GM21381 (cell line): Measurements from ENCODE around the gene DENND4A.
"Not testable (repeated sequence)": the region's sequence is repeated elsewhere in the genome, so short reads cannot be mapped to it uniquely, and the experiment has no call there.

Source experiments
- ATAC-seq: cut with Tn5 transposase; IDR thresholded peaks from one replicate; pipeline ENCODE4 v1.9.1; 2021; ENCODE audit warnings: mild to moderate bottlenecking, moderate library complexity; ENCODE audit not compliant: unreplicated experiment

The DENND4A gene

DNA sequence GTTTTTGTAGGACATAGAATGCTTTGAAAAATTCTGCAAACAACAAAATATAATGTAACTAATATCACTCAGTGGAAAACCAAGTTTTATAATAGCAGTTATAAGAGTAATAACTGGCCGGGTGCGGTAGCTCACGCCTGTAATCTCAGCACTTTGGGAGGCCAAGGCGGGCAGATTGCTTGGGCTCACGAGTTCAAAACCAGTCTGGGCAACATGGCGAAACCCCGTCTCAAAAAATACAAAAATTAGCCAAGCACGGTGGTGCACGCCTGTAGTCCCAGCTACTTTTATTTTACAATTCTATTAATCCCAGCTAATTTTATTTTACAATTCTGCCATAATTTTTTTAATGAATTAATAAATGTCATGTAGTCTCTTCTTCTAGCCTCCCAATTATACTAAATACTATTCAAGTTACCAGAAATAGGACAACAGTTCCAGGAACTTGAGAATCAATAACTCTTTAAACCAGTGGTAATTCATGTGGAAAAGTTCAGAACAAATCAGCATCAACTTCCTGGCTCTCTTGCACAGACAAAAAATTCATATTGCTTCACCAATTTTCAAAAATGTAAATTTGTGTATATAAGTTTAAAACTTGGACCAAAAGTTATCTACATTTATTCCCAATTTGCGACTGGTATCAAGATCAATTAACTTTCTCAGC lies 2.2 kb downstream of the DENND4A start:
- ATAC-seq = no peak

DNA sequence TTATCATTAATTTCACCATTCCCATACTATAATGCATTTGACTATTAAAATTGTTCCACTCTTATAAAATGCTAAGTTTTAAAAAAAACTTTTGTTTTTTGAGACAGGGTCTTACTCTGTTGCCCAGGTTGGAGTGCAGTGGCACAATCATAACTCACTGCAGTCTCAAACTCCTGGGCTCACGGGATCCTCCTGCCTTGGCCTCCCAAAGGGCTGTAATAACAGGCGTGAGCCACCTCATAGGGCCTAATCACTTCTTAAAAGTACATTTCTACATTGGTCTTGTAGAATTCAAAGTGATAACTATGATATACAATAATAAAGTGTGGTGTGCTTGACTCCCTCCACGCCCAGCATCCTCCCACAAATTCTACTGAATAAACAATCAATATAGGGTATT lies 3.0 kb downstream of the DENND4A start:
- ATAC-seq = no peak

DNA sequence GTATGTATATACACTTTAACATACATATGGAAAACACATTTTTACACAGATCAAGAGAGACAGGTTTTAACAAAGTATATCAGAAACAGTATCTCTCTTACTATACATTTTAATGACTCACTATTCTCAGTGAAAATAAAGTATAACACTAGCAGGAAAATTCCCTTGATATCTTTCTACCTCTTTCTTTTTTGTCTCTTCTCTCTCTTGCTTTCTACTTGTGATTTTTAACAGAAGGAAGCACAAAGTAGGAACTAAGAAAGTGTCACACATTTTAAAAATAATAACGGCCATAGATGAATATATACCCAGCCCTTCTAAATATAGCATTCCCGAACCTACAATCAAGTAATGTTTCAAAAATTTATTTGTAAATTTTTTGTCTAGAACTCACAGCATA lies 4.8 kb downstream of the DENND4A start:
- no peak for ATAC-seq

DNA sequence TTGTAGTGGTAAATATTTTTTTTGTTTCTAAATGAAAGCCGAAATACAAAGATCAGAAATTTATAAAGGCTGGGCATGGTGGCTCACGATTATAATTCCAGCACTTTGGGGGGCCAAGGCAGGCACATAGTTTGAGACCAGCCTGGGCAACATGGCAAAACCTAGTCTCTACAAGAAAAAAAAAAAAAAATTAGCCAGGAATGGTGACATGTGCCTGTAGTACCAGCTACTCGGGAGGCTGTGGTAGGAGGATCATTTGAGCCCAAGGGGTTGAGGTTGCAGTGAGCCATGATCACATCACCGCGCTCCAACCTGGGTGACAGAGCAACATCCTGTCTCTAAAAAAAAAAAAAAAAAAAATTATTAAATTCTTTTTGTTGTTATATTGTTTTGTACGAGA lies 6.9 kb downstream of the DENND4A start:
- ATAC-seq = no peak

DNA sequence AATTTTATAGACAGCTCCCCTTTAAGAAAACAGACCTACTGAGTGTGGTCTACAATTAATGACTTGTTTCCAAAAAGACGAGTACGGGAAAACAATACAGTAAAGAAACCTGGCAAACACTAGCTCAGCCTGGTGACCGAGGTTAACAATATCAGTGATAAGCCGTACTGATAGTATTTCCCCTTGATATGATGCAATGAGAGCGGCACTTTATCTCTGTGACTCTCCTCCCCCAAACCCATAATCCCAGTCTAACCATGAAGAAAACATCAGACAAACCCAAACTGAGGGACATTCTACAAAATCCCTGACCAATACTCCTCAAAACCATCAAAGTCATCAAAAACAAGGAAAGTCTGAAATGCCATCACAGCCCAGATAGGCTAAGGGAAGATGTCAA lies 8.2 kb downstream of the DENND4A start:
- ATAC-seq = no peak

DNA sequence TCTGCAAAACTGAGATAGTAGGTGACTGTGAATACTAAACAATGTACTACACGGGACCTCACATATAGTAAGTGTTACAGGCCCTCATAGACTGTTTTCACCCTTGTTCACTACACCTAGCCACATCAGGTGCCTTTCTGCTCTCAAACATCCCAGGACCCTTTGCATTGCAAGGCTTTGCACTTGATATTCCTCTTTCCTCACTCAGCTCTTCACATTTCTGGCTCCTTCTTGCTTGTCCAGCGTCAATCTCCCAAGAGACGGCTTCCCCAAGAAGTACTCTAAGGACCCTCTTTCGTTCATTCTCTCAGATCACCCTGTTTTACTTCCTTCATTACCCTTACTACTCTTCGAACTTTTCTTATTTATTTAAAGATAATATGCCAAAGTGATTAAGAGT lies 10.0 kb downstream of the DENND4A start:
- no peak for ATAC-seq

DNA sequence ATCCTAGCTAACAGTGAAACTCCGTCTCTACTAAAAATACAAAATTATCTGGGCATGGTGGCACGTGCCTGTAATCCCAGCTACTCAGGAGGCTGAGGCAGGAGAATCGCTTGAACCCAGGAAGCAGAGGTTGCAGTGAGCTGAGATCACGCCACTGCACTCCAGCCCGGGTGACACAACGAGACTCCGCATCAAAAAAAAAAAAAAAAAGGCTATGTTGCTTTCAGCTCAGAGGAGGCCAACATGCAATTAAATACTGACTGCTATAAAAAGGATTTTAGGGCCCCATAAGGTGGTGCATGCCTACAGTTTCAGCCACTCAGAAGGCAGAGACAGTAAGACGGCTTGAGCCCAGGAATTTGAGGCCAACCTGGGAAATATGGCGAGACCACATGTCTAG lies 13.4 kb downstream of the DENND4A start:
- ATAC-seq = not testable (repeated sequence)

DNA sequence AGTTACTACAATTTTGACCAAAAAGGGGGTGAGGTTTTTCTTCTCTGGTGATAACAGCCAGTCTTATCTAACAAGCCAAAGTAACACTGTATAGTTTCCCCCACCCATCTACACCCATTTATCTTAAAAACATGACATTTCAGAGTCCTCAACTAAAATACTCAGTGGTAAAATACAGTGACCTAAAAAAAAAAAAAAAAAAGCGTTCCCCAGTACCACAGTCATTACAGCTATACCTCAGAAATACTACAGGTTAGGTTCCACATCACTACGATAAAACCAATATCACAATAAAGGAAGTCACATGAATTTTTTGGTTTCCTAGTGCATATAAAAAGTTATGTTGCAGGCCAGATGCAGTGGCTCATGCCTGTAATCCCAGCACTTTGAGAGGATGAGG lies 13.8 kb downstream of the DENND4A start:
- ATAC-seq = no peak

DNA sequence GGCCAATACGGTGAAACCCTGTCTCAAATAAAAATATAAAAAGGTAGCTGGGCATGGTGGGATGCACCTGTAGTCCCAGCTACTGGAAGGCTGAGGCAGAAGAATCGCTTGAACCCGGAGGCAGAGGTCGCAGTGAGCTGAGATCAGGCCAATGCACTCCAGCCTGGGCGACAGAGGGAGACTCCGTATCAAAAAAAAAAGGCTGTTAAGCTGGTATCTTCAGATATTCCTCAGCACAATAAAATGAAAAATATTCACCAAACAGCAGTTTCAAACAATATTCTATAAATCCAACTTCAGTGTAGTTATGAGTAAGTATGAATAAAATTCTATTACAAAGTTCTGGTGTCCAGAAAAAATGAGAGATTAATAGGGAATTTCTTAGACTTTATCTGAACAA lies 14.2 kb downstream of the DENND4A start:
- no peak for ATAC-seq

DNA sequence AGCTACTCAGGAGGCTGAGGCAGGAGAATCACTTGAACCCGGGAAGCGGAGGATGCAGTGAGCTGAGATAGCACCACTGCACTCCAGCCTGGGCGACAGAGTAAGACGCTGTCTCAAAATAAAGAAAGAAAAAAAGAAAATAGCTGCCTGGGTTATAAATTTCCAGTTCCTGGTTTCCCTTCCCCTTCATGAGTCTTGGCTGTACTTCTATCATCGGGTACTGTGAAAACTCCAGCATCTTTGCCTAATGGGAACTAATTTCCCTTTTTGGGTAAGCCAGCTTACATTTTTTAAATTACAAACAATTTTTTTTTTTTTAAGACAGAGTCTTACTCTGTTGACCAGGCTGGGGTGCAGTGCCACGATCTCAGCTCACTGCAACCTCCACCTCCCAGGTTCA lies 15.0 kb downstream of the DENND4A start:
- no peak for ATAC-seq

DNA sequence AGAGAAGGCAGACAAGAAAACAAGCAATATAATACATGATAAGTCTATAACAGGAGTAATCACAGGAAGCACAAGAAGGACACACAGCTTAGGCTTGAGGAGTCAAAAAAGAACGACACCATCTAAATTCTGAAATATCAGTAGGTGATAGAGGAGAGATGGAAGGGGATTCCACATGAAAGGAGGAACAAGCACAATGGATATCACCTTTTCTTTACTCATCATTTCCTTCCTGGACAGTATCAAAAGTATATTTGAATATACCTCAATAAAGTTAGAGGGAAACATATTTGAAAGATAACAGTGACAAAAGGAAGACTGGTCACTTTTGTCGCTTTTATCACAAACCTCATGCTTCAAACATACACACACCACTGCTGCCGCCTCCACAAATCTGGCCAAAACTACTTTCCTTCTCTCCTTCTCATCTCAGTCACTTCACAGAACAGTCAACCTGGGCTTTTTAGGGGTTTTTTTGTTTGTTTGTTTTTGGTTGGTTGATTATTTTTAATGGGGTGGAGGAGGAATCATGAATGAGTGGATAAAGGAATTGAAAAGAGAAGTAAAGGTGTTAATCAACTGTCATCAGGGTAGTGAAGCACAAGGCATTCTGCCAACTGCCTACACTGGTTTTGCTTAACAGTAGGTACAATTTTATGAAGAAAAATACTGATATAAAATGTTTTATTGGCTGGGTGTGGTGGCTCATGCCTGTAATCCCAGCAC lies 18.5 kb downstream of the DENND4A start:
- ATAC-seq = no peak

DNA sequence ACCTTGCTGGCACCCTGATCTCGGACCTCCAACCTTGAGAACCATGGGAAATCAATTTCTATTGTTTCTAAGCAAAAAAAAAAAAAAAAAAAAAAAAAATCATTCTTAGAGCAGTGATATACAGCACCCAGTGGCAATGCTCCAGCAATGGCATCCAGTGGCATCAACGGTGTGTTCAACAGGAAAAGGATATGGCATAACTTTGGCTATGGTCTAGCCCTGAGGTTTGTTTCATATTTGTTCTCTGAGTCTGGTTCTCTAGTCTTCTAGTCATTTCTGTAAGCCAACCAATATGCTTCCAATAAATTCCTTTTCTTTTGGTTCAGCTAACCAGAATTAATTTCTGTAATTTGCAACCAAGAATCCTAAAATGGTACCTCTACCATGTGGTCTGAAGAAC lies 19.2 kb downstream of the DENND4A start:
- no peak for ATAC-seq

DNA sequence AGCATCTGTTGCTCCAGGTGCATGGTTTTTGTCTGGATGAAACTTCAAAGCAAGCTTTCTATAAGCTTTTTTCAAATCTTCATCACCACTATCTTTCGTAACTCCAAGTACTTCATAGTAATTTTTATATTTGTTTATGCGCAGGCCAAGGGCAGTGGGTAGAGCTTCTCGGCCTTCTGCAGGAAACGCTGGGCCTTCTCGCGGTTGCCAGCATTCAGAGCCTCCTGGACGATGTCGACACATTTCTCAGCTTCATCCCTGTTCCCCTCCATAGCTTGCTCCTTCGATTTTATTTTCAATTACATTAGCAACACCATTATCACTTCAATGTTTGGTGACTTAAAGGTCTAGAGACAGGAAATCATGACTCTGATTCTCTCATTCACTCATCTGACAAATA lies 20.2 kb downstream of the DENND4A start:
- no peak for ATAC-seq

DNA sequence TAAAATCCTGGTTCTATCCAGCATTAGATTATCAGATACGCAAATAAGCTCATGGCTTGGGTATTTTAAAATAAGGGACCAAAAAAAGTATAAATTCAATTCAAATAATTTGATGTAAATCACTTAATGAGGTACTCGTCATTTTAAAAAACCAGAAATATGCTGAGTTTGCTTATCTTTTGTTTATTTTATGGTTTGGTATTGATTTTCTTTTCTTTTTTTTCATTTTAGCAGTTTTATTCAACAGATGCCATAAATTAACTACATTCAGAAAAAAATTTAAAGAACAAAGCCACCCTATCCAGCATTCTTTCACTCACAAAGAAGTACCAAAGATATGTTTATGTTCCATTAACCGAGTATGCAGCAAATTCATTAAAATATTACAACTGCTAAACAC lies 22.6 kb downstream of the DENND4A start:
- ATAC-seq = no peak

DNA sequence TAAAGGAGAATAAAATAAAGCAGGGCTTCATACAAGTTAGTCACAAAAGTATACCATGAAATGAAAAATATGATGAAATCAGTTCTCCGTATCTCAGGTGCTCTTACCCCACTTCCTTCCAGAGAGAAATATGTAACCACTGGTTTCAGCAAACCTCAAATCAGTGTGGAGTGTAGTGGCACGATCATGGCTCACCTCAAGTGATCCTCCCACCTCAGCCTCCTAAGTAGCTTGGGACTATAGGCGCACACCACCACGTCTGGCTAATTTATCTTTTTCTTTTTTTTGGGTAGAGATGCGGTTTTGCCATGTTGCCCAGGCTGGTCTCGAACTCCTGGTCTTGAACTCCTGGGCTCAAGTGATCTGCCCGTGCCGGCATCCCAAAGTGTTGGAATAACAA lies 24.2 kb downstream of the DENND4A start:
- no peak for ATAC-seq

DNA sequence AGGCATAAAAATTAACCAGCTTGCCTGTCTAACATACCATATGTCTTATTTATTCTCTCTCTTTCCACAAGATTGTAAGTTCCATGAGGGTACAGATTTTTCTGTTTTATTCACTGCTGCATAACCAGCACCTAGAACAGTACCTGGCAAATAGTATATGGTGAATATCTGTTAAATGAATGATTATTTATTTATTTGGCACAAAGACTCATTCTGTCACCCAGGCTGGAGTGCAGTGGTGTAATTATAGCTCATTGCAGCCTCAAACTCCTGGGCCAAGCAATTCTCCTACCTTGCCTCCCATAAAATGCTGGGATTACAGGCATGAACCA lies 24.9 kb downstream of the DENND4A start:
- ATAC-seq = no peak

DNA sequence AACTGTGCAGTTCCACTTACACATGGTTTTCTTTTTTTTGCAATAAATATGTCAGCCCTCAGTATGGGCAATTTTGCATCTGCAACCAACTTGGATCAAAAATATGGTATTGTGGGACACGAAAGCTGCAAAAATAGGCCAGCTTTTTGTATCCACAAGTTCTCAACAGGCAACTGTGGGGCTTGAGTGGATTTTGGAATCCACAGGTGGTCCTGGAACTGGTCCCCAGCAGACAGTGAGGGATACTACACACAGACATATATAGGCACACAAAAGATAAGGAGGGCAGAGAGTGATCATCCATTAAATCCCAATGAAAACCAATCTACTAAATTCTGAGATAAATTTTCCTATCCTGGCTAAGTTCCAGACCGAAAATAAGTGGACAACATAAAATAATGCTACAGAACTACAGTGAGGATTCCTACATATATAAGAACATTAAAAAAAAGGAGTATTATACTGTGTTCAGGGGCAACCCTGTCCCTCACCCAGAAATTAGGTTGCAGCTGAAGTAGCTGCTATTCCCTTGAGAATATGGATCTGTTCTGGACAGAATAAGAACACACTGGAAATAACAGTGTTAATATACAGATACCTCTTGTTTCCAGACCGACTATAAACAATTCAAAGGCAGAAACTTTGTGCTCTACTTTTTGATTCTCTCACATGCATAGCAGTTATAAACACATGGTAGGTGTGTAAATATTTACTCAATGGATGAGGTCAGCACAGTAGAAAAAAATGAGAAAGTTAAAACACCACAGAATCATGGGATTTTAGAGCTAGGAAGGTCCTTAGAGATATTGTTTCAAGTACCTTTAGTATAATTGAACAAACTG lies 25.4 kb downstream of the DENND4A start:
- ATAC-seq = no peak

DNA sequence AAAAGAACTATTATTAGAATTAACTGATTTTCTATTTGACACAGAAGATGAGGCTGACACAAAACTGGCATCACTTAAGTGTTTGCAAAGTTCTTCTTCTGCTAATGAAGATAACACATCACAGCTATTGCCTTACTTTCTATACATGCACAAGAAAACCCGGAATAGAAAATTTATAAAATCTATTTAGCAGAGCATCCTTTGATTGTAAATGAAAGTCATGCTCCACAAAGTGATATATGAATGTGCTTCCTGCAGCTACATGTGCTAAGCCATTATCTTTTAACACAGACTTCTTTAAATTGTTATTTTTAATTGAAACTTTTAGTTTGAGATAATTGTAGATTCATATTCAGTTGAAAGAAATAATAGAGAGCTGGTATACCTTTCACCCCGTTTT lies 27.0 kb downstream of the DENND4A start:
- ATAC-seq = no peak

DNA sequence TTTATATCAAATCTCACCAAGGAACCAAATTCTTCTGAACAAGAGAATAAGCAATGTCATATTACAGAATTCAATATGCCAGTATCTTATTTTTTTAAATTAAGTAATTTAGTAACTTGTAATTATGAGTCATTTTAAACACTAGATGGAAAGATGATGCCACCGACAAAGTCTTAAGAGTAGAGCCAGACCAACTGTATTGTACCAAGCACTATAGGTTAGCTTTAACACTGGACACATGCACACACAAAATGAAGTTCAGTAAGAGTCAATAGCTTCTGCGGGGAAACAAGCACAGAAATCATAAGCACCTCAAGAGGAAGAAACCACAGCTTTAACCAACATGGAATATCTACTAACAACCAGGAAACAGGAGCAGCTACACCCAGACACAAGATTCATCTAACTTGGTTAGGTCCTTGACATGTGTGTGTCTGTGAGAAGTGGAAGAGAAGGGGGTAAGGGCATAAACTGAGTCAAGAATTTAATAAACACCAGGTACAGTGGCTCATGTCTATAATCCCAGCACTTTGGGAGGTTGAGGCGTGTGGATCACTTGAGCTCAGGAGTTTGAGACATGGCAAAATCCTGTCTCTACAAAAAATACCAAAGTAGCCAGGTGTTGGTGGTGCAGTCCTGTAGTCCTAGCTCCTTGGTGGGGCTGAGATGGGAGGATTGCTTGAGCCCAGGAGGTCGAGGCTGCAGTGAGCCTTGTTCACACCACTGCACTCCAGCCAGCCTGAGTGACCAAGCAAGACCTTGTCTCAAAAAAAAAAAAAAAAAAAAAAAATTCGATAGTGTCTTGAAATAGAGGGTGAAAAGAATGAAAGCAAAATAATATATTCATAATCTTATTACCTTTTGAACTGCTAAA lies 28.9 kb downstream of the DENND4A start:
- no peak for ATAC-seq

DNA sequence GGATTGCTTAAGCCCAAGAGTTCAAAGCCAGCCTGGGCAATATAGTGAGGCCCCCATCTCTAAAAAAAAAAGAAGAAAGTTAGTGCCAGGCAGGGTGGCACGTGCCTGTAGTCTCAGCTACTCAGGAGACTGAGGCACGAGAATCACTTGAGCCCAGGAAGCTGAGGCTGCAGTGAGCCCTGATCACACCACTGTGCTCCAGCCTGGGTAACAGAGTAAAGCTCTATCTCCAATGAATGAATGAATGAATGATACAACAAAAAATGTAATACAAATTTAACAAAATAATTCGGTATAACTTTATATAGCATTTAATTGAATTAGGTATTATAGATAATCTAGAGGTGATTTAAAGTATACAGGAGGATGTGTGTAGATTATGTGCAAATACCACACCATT lies 29.7 kb downstream of the DENND4A start:
- no peak for ATAC-seq
